KMS-11 (cell line): ENCODE results near the gene LRRC14B.
"Not testable (repeated sequence)": the region's sequence is repeated elsewhere in the genome, so short reads cannot be mapped to it uniquely, and the experiment has no call there.

Source experiments
- H2AFZ ChIP-seq: fragments of 200-600 bp; sonication (generic); 2 replicates; pipeline ENCODE4 v1.6.1; 2016; ENCODE audit warnings: antibody characterized with exemption, mixed run types, low read depth
- H3K27ac ChIP-seq: fragments of 200-600 bp; sonication (generic); 2 replicates; pipeline ENCODE4 v1.6.1; 2016; ENCODE audit warnings: mild to moderate bottlenecking, mixed run types
- H3K27me3 ChIP-seq: fragments of 200-600 bp; sonication (generic); 2 replicates; pipeline ENCODE4 v1.6.1; 2017; ENCODE audit warnings: mild to moderate bottlenecking, low read depth, mixed run types, moderate library complexity; ENCODE audit not compliant: insufficient read depth
- H3K36me3 ChIP-seq: fragments of 200-600 bp; sonication (generic); 2 replicates; pipeline ENCODE4 v1.6.1; 2017; ENCODE audit warnings: mild to moderate bottlenecking, mixed run types; ENCODE audit not compliant: insufficient read depth
- H3K4me1 ChIP-seq: fragments of 200-600 bp; sonication (generic); 2 replicates; pipeline ENCODE4 v1.6.1; 2016; ENCODE audit warnings: mild to moderate bottlenecking, low read depth, mixed run types; ENCODE audit not compliant: poor library complexity, severe bottlenecking
- H3K4me2 ChIP-seq: fragments of 200-600 bp; sonication (generic); 2 replicates; pipeline ENCODE4 v1.7.0; 2016; ENCODE audit warnings: mild to moderate bottlenecking, mixed run types
- H3K4me3 ChIP-seq: fragments of 200-600 bp; sonication (generic); IDR thresholded peaks from 2 replicates; pipeline ENCODE4 v1.6.1; 2017; ENCODE audit warnings: low read depth, low read length, mixed read lengths; ENCODE audit not compliant: insufficient read depth
- H3K79me2 ChIP-seq: fragments of 200-600 bp; sonication (generic); 2 replicates; pipeline ENCODE4 v1.6.1; 2016; ENCODE audit warnings: low read depth, mixed run types; ENCODE audit not compliant: insufficient read depth
- H3K9ac ChIP-seq: fragments of 200-600 bp; sonication (generic); 2 replicates; pipeline ENCODE4 v1.6.1; 2016; ENCODE audit warnings: mild to moderate bottlenecking, mixed run types
- H4K20me1 ChIP-seq: fragments of 200-600 bp; sonication (generic); 2 replicates; pipeline ENCODE4 v1.6.1; 2016; ENCODE audit warnings: mild to moderate bottlenecking, mixed run types; ENCODE audit not compliant: insufficient read depth
- CTCF ChIP-seq: fragments of 200-600 bp; sonication (generic); conservative IDR thresholded peaks from 2 replicates; pipeline ENCODE4 v1.6.1; 2017; ENCODE audit warnings: low read depth, mild to moderate bottlenecking, antibody characterized with exemption, low read length, moderate library complexity, mixed read lengths

Gene LRRC14B

DNA sequence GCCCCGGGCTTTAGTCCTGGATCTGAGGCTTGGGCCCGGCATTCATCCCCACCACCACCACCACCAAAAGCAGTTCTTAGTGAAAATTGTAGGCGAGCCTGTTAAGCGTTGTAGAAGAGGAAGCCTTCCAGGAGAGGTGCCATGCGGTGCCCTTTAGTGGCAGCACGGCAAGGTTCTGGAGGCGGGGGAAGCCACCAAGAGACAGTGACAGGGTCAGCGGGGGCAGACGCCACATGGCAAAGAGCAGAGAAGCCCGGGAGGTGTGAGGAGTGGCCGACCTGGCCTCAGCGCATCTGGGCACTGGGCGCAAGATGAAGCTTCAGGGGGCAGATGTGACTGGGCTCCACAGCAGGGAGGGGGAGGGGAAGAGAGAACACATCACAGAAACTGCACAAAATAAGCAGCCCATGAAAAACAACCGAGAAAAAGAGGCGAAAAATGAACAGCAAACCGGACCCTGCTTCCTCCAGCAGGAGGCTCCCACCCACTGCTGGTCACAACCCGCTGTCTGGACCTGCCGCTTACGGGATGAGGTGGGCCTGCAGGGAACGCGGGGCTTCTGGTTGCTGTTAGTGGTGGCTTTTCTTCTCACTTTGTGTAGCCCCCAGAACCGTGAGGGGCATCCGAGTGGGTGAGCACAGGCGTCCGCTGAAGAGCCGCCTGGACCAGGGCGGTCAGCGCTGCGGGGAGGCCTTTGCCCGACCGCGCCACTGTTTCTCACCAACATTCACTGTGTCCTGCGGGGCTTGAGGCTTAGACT, 4.3 kb downstream of the LRRC14B start:
- H3K79me2 ChIP-seq: peaks cover 41% of the 10 kb centered on the region
- no peak overlapping the region for H2AFZ ChIP-seq
- no peaks in the 10 kb centered on the region for H3K27me3 ChIP-seq
- H3K27ac ChIP-seq: no peak overlapping the region
- H3K4me2 ChIP-seq: no peak overlapping the region
- no peak for TF ChIP-seq CTCF
- H3K4me3 ChIP-seq: no peak overlapping the region
- no peak overlapping the region for H3K9ac ChIP-seq
- peaks cover 5% of the 10 kb centered on the region; the same call in 1 of the 2 replicates for H3K36me3 ChIP-seq
- H4K20me1 ChIP-seq: no peaks in the 10 kb centered on the region
- peaks cover 23% of the 10 kb centered on the region for H3K4me1 ChIP-seq

DNA sequence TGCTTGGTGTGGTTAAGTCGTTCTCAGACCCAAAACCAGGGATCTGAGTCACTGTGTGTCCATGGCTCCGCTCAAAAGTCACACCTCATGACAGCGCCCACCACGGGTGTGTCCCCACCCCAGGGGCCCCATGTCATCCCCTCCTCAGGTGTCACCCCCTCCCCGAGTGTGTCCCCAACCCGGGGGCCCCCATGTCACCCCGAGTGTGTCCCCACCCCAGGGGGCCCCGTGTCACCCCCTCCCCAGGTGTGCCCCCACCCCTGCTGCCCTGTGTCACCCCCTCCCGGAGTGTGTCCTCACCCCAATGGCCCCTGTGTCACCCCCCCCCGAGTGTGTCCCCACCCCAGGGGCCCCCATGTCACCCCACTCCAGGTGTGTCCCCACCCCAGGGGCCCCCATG, 5.1 kb downstream of the LRRC14B start:
- Histone ChIP-seq H3K36me3 (peaks cover 5% of the 10 kb centered on the region; the same call in 1 of the 2 replicates), H4K20me1 (no peaks in the 10 kb centered on the region), H3K4me2 (no peak overlapping the region), H3K9ac (no peak overlapping the region), H3K79me2 (peaks cover 41% of the 10 kb centered on the region), H3K4me3 (no peak overlapping the region), H3K27me3 (no peaks in the 10 kb centered on the region), H2AFZ (no peak overlapping the region), H3K4me1 (peaks cover 15% of the 10 kb centered on the region), H3K27ac (no peak overlapping the region)
- TF ChIP-seq CTCF: no peak

GRCh38 chr5:197031-197430, 5.7 kb downstream of the LRRC14B start:
- not testable (repeated sequence) for H3K27ac ChIP-seq, H2AFZ ChIP-seq, H3K9ac ChIP-seq, H3K4me2 ChIP-seq, H3K4me3 ChIP-seq, H4K20me1 ChIP-seq, H3K27me3 ChIP-seq, H3K4me1 ChIP-seq, H3K36me3 ChIP-seq
- H3K79me2 ChIP-seq: peaks cover 38% of the 10 kb centered on the region

GRCh38 chr5:197892-198489, 6.7 kb downstream of the LRRC14B start:
- Histone ChIP-seq H3K4me1 (no peaks in the 10 kb centered on the region), H3K4me3 (no peak overlapping the region), H2AFZ (no peak overlapping the region), H4K20me1 (no peaks in the 10 kb centered on the region), H3K4me2 (no peak overlapping the region), H3K27ac (no peak overlapping the region), H3K9ac (no peak overlapping the region), H3K36me3 (peaks cover 5% of the 10 kb centered on the region; the same call in 1 of the 2 replicates), H3K27me3 (no peaks in the 10 kb centered on the region), H3K79me2 (peaks cover 28% of the 10 kb centered on the region)
- no peak for TF ChIP-seq CTCF
